ENCODE data around the gene LRP2. TPM values are rescaled to one million over a fixed set of nuclear protein-coding genes. Genes with fewer than 3 reads are reported as not detected.

Gene LRP2
- total and polyA plus RNA-seq, 10 of the 15 experiments (the other 5 are each of a cell fraction or from before 2014, with no cell fraction given): 0.01 to 0.19 (median 0.06) TPM; not detected in 5

DNA sequence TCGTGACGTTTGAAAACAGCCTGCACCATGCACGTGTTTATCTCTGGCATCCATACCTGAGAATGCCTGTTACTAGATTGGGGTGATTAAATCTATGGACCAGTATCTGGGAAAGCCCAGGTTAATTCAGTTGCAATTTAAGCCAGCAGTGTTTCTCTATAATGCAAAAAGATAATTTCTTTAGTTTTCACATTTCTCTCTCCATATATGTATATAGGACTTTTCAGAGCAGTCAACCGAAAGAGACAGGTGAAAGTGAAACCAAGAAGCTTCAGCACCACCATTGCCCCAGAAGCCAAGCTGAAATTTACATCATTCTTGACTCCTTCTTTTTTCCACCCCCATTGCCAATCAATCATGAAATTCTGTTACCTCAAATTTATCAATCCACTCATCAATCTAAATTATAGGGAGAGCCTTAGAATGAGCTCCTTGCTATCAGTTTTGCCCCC lies 2.7 kb upstream of the LRP2 start:
- WGBS (ENCODE audit: insufficient coverage, insufficient replicate concordance, low lambda C conversion rate, missing lambda C conversion rate): 0% methylated on average over 4 of the region's 4 CpGs
- in situ Hi-C loops (cut with MboI): no loop called here
- peak; percentile 52 for FAIRE-seq

DNA sequence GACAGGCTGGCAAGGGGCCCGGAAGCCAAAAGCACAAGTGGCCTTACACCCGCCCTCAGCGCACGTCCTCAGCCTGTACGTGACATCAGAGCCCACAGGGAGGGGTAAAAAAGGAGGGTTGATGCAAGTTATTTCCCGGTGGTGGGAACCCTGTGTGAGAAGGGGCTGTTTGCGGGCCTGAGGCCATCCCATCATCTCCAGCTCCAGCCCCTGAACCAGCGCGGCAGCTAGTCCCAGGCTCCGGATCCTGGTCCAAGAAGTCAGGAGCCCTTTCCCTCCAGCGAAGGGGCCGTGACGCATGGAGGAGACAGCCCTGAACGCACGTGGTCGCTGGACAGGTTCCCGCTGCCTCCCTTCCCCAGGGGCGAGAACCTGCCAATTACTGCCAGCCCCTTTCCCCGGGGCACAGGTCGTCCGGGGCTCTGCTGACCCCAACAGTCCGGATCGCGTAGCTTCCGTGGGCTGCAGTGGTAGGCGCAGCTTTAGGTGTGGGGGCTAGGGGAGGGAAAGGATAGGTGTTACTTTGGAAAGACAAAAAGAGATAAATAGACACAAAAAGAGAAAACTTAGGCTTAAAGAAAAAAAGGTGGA lies 1.3 kb upstream of the LRP2 start:
- no peaks in the 10 kb centered on the region for H3K9me3 ChIP-seq (replicated peaks; ENCODE audit: control insufficient read depth, insufficient read depth, low read length)
- peaks cover 11% of the 10 kb centered on the region for H3K4me1 ChIP-seq (ENCODE audit: control insufficient read depth, insufficient read depth, low read length)
- peaks cover 19 to 24% of the 10 kb centered on the region in 2 experiments for H3K27me3 ChIP-seq (replicated peaks in 1 of 2; ENCODE audit: control insufficient read depth in 2 of 2, insufficient read depth in 2 of 2, low read length in 1 of 2)
- peak overlapping the region; percentile 44; the same call in 1 of the 2 replicates for H3K4me3 ChIP-seq
- DNase-seq (ENCODE audit: low read depth, low spot score): no peak
- H4K20me1 ChIP-seq (ENCODE audit: control insufficient read depth, insufficient read depth): no peaks in the 10 kb centered on the region
- H3K27ac ChIP-seq (ENCODE audit: control insufficient read depth, insufficient read depth): no peak overlapping the region
- ChIA-PET CTCF (no interaction called here), RAD21 (ENCODE audit: unreplicated experiment) (no interaction called here), POLR2A (no interaction called here), SMC1A (ENCODE audit: uncharacterized antibody, unreplicated experiment) (no interaction called here)
- 2% methylated on average over 24 of the region's 26 CpGs for WGBS (ENCODE audit: insufficient coverage, insufficient replicate concordance, low lambda C conversion rate, missing lambda C conversion rate)
- intact Hi-C loops (cut with micrococcal nuclease; ENCODE audit: unreplicated experiment) (no loop called here), in situ Hi-C loops (cut with MboI) (no loop called here)
- TF ChIP-seq BHLHE40 (IDR thresholded peaks at IDR 0.05; ENCODE audit: borderline replicate concordance in 1 of 2, low read depth in 2 of 2, low read length in 1 of 2): 0 out of 4 replicates have a peak, but pooled peaks of 1 of the 2 experiments have one; percentile 10
- no peak for TF ChIP-seq ZSCAN29 (IDR thresholded peaks at IDR 0.05)
- BruUV-seq (replicated peaks): no TSS peak
- H3K79me2 ChIP-seq (ENCODE audit: control insufficient read depth, insufficient read depth, low read length): no peaks in the 10 kb centered on the region
- ATAC-seq: peak; percentile 59
- peak overlapping the region; percentile 81 for H3K4me2 ChIP-seq (ENCODE audit: control insufficient read depth, insufficient read depth)
- no peaks in the 10 kb centered on the region for H3K36me3 ChIP-seq (ENCODE audit: control insufficient read depth in 2 of 2, insufficient read depth in 2 of 2, low read length in 1 of 2)
- H2AFZ ChIP-seq (ENCODE audit: control insufficient read depth, low read depth, low read length): peak overlapping the region; percentile 1
- FAIRE-seq: no peak
- no peak overlapping the region for H3K9ac ChIP-seq (ENCODE audit: control insufficient read depth, insufficient read depth, low read length)

More for the DNA sequence above, 2.7 kb upstream of the LRP2 start:
- ChIA-PET CTCF (interaction anchor here (0.7 kb wide), 1 partner anchor 9 kb away, joined by 3 read pairs; no protein-coding TSS in a partner anchor), POLR2A (no interaction called here), SMC1A (ENCODE audit: uncharacterized antibody, unreplicated experiment) (interaction anchor here (0.9 kb wide), 1 partner anchor 27 kb away, joined by 4 read pairs; no protein-coding TSS in a partner anchor), RAD21 (ENCODE audit: unreplicated experiment) (no interaction called here)
- intact Hi-C loops (cut with micrococcal nuclease; ENCODE audit: unreplicated experiment): no loop called here
- H4K20me1 ChIP-seq (ENCODE audit: control insufficient read depth, insufficient read depth): no peaks in the 10 kb centered on the region
- H3K27ac ChIP-seq (ENCODE audit: control insufficient read depth, insufficient read depth): no peak overlapping the region
- no peaks in the 10 kb centered on the region for H3K79me2 ChIP-seq (ENCODE audit: control insufficient read depth, insufficient read depth, low read length)
- TF ChIP-seq, protein P1, sequence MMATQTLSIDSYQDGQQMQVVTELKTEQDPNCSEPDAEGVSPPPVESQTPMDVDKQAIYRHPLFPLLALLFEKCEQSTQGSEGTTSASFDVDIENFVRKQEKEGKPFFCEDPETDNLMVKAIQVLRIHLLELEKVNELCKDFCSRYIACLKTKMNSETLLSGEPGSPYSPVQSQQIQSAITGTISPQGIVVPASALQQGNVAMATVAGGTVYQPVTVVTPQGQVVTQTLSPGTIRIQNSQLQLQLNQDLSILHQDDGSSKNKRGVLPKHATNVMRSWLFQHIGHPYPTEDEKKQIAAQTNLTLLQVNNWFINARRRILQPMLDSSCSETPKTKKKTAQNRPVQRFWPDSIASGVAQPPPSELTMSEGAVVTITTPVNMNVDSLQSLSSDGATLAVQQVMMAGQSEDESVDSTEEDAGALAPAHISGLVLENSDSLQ (IDR thresholded peaks at IDR 0.05): peak; percentile 35; the same call in 1 of the 2 replicates
- TF ChIP-seq BHLHE40 (IDR thresholded peaks at IDR 0.05; ENCODE audit: borderline replicate concordance in 1 of 2, low read depth in 2 of 2, low read length in 1 of 2): 0 out of 4 replicates have a peak, but pooled peaks of 1 of the 2 experiments have one; percentile 4
- no peak for TF ChIP-seq EZH2 (IDR thresholded peaks at IDR 0.05; ENCODE audit: borderline replicate concordance, control insufficient read depth, low read depth, low read length)
- no peak for TF ChIP-seq CREB1 (IDR thresholded peaks at IDR 0.05; ENCODE audit: low read depth)
- peak overlapping the region; percentile 28; the same call in 1 of the 2 replicates for H3K4me3 ChIP-seq
- H2AFZ ChIP-seq (ENCODE audit: control insufficient read depth, low read depth, low read length): peak overlapping the region; percentile 46; the same call in 1 of the 2 replicates
- ATAC-seq (peak; percentile 74), DNase-seq (ENCODE audit: low read depth, low spot score) (no peak)
- peaks cover 11% of the 10 kb centered on the region for H3K4me1 ChIP-seq (ENCODE audit: control insufficient read depth, insufficient read depth, low read length)
- BruUV-seq (replicated peaks): no TSS peak
- H3K9me3 ChIP-seq (replicated peaks; ENCODE audit: control insufficient read depth, insufficient read depth, low read length): no peaks in the 10 kb centered on the region
- peaks cover 19 to 24% of the 10 kb centered on the region in 2 experiments for H3K27me3 ChIP-seq (replicated peaks in 1 of 2; ENCODE audit: control insufficient read depth in 2 of 2, insufficient read depth in 2 of 2, low read length in 1 of 2)
- no peak overlapping the region for H3K9ac ChIP-seq (ENCODE audit: control insufficient read depth, insufficient read depth, low read length)
- no peaks in the 10 kb centered on the region for H3K36me3 ChIP-seq (ENCODE audit: control insufficient read depth in 2 of 2, insufficient read depth in 2 of 2, low read length in 1 of 2)
- peak overlapping the region; percentile 81 for H3K4me2 ChIP-seq (ENCODE audit: control insufficient read depth, insufficient read depth)

All from GM12878 (cell line).